Nephron progenitor cell (in vitro differentiated cells): ENCODE data around the gene MED16.
A peak's percentile ranks its signal among the peaks of the same experiment; 100 is the strongest.
"Not testable (repeated sequence)": the region's sequence is repeated elsewhere in the genome, so short reads cannot be mapped to it uniquely, and the experiment has no call there.

Source experiments
- DNase-seq: peaks from one replicate; pipeline ENCODE4 v3.0.0; 2021
- H3K27ac Mint-ChIP-seq: 2 replicates; pipeline ENCODE4 v1.8.0; 2021; ENCODE audit warnings: mild to moderate bottlenecking, moderate library complexity, mixed read lengths
- H3K27me3 Mint-ChIP-seq: 2 replicates; pipeline ENCODE4 v1.8.0; 2021; ENCODE audit warnings: mild to moderate bottlenecking, low read depth, mixed read lengths; ENCODE audit not compliant: poor library complexity
- H3K36me3 Mint-ChIP-seq: 2 replicates; pipeline ENCODE4 v1.8.0; 2021; ENCODE audit warnings: low read depth, mixed read lengths
- H3K4me1 Mint-ChIP-seq: 2 replicates; pipeline ENCODE4 v1.8.0; 2021; ENCODE audit warnings: mixed read lengths
- H3K4me3 Mint-ChIP-seq: 2 replicates; pipeline ENCODE4 v1.8.0; 2021; ENCODE audit warnings: mild to moderate bottlenecking, moderate library complexity, mixed read lengths
- H3K9me3 Mint-ChIP-seq: 2 replicates; pipeline ENCODE4 v1.8.0; 2021; ENCODE audit warnings: mild to moderate bottlenecking, moderate library complexity, mixed read lengths
- TF ChIP-seq, protein P1 (sequence below): fragments of 200-600 bp; sonication (generic); IDR thresholded peaks from 2 replicates; pipeline ENCODE4 v1.5.0; 2021; ENCODE audit warnings: antibody characterized with exemption

Gene MED16

DNA sequence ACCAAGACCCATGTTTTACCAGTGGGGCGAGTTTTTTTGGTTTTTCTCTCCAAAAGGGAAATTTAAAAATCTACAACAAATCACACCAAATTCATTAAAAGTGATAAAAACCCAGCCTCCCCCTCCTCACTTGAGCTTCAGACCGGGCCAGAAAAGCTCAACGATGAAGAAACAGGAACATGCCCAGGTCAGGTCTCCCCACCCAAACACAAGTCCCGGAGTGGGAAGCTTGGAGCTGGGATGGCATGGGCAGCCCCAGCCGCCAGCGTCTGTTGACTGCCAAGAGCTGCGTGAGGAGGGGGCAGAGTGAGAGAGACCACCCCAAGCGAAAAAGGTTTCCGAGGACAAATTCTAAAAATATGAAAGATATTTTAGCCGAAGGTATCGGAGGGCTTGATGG is 4.0 kb upstream of the MED16 start:
- no peaks in the 10 kb centered on the region for H3K9me3 Mint-ChIP-seq
- peaks cover 8% of the 10 kb centered on the region for H3K4me1 Mint-ChIP-seq
- no peak overlapping the region for H3K27ac Mint-ChIP-seq
- H3K4me3 Mint-ChIP-seq, result no peak overlapping the region
- TF ChIP-seq, protein P1, sequence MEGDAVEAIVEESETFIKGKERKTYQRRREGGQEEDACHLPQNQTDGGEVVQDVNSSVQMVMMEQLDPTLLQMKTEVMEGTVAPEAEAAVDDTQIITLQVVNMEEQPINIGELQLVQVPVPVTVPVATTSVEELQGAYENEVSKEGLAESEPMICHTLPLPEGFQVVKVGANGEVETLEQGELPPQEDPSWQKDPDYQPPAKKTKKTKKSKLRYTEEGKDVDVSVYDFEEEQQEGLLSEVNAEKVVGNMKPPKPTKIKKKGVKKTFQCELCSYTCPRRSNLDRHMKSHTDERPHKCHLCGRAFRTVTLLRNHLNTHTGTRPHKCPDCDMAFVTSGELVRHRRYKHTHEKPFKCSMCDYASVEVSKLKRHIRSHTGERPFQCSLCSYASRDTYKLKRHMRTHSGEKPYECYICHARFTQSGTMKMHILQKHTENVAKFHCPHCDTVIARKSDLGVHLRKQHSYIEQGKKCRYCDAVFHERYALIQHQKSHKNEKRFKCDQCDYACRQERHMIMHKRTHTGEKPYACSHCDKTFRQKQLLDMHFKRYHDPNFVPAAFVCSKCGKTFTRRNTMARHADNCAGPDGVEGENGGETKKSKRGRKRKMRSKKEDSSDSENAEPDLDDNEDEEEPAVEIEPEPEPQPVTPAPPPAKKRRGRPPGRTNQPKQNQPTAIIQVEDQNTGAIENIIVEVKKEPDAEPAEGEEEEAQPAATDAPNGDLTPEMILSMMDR, result no peak
- peaks cover 4% of the 10 kb centered on the region for H3K27me3 Mint-ChIP-seq
- peaks cover 12% of the 10 kb centered on the region for H3K36me3 Mint-ChIP-seq
- no peak for DNase-seq

DNA sequence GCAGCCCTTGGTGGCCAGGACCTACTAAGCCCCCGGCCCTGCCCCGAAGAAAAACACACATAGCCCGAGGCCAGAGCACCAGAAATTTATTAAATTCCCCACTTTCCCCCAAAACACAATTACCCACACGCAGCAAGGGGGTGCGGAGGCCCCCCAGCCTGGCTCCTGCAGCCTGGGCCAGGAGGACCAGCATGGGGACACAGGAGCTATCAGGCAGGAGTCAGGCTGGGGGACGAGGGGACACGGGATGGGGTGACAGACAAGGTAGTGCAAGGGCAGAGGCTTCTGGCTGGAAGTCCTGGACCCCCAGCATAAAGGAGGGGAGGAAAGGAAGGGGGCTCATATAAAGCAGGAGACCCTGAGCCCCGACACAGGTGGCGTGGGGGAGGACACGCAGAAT is 3.4 kb upstream of the MED16 start:
- Mint-ChIP-seq H3K4me3 (no peak overlapping the region), H3K27me3 (peaks cover 4% of the 10 kb centered on the region), H3K9me3 (no peaks in the 10 kb centered on the region), H3K27ac (no peak overlapping the region), H3K4me1 (peaks cover 8% of the 10 kb centered on the region), H3K36me3 (peaks cover 12% of the 10 kb centered on the region)
- TF ChIP-seq, protein P1, result no peak
- DNase-seq, result no peak

DNA sequence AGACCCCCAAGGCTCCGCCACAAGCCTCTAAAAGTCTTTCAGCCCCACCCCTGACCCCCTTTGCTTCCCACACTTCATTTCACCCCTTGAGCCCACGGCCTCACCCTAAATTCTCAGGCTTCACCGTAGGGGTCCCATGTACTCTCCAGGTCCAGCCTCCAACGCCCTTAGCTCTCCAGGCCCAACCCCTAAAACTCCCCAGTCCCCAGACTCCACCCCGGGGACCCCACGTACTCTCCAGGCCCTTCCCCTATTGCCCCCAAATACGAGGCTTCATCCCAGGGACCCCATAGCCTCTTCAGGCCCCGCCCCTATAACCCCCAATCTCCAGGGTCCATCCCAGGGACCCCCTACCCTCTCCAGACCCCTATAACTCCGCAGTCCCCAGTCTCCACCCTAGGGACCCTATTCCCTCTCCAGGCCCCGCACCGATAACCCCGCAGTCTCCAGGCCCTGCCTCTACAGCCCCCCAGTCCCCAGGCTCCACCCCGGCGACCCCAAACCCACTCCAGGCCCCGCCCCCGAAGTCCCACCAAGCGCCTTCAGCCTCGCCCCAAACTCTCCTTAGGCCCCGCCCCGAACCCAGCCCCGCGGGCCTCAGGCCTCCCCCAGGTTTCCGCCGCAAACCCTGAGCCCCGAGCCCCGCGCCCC is 619 bp downstream of the MED16 start:
- DNase-seq, result peak; percentile 69
- TF ChIP-seq, protein P1, result no peak
- Mint-ChIP-seq H3K4me3 (peak overlapping the region; percentile 89), H3K27me3 (peaks cover 4% of the 10 kb centered on the region), H3K36me3 (peaks cover 26% of the 10 kb centered on the region), H3K4me1 (peaks cover 4% of the 10 kb centered on the region), H3K9me3 (no peaks in the 10 kb centered on the region), H3K27ac (peak overlapping the region; percentile 93)

DNA sequence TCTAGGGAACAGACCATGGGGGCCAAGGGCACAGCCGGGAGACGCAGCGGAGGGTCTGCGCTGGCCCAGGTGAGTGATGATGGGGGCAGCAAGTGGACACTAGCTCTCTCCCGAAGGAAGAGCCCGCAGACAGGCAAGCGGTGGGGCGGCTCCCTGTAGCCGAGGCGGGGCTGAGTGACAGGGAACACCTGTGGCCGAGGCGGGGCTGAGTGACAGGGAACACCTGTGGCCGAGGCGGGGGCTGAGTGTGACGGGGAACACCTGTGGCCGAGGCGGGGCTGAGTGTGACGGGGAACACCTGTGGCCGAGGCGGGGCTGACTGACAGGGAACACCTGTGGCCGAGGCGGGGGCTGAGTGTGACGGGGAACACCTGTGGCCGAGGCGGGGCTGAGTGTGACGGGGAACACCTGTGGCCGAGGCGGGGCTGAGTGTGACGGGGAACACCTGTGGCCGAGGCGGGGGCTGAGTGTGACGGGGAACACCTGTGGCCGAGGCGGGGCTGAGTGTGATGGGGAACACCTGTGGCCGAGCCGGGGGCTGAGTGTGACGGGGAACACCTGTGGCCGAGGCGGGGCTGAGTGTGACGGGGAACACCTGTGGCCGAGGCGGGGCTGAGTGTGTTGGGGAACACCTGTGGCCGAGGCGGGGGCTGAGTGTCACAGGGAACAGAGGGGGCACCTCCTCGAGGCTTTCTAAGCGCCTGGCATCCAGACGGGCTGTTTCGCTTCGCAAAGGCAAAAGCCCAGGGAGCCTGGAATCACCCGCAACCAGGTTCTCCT is 1.4 kb downstream of the MED16 start:
- H3K27me3 Mint-ChIP-seq, H3K27ac Mint-ChIP-seq, H3K4me1 Mint-ChIP-seq, DNase-seq, H3K9me3 Mint-ChIP-seq: not testable (repeated sequence)
- H3K36me3 Mint-ChIP-seq, result peaks cover 28% of the 10 kb centered on the region
- H3K4me3 Mint-ChIP-seq, result peak overlapping the region; percentile 89

DNA sequence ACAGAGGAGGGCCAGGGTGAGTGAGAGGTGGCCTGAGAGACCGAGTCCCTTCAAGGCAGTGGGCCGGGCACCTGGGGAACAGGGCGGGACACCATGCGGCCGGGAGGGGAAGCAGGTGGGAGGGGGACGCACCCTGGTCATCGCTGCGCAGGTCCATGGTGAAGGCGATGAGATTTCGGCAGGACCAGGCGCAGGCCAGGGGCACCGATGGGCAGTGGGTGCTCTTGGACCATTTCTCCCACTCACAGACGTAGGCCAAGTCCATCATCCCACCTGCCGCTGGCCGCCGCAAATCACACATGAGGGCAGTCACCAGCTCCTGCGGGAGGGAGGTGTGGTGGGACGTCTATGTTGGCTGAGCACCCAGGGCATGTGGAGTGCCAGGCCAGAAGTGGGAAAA is 2.2 kb downstream of the MED16 start:
- Mint-ChIP-seq H3K27ac (no peak overlapping the region), H3K4me3 (peak overlapping the region; percentile 74), H3K4me1 (no peaks in the 10 kb centered on the region), H3K36me3 (peaks cover 22% of the 10 kb centered on the region), H3K9me3 (no peaks in the 10 kb centered on the region), H3K27me3 (peaks cover 4% of the 10 kb centered on the region)
- TF ChIP-seq, protein P1, result no peak
- no peak for DNase-seq

DNA sequence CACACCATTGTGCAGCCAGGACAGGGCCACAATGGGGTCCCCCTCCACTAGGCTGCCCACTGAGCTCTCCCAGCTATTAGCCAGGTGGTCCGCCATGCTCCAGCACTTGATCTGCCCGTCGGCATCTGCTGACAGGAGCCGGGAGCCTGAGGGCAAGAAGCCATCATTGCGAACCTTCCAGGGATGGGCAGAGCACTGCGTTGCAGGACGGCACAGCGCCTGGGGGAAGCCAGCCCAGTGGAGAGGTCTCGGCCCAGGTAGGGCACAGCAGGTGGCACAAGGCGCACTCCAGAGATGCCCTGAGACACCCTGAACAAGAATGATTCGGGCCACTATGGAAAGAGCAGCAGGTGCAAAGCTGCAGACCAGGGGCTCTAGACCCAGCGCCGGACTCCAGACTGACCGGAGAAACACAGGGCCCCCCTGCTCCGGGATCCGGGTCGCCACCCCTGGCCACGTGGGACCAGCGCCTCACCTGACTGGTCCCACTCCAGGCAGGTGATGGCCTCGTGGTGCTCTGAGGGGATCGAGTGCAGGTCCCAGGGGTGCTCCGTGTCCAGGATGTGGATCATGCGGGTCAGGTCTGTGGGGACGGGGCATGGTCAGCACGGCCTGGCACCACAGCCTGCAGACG is 3.2 kb downstream of the MED16 start:
- Mint-ChIP-seq H3K36me3 (peaks cover 22% of the 10 kb centered on the region), H3K4me3 (peak overlapping the region; percentile 28), H3K4me1 (no peaks in the 10 kb centered on the region), H3K9me3 (no peaks in the 10 kb centered on the region), H3K27ac (no peak overlapping the region), H3K27me3 (peaks cover 4% of the 10 kb centered on the region)
- TF ChIP-seq, protein P1, result no peak
- DNase-seq, result no peak
